GM23338 (cell line): ENCODE data around the gene RHBDF2.

ENCODE experiments used
- EZH2 ChIP-seq: fragments of 200-600 bp; sonication (generic); IDR thresholded peaks from one replicate; pipeline ENCODE4 v1.8.0; 2017; ENCODE audit warnings: antibody characterized with exemption, mild to moderate bottlenecking, low read depth; ENCODE audit not compliant: unreplicated experiment
- EZH2phosphoT487 ChIP-seq: fragments of 200-600 bp; sonication (generic); IDR thresholded peaks from one replicate; pipeline ENCODE4 v1.8.1; 2018; ENCODE audit warnings: antibody characterized with exemption; ENCODE audit not compliant: unreplicated experiment
- POLR2AphosphoS5 ChIP-seq: IDR thresholded peaks from 2 replicates; pipeline ENCODE4 v1.6.1; 2016; ENCODE audit warnings: antibody characterized with exemption, low read depth
- TF ChIP-seq, protein P1 (sequence below), 2 experiments: fragments of 200-600 bp in 1 of 2; sonication (generic) in 1 of 2; conservative IDR thresholded peaks; 2 replicates each; pipeline versions ENCODE4 v1.5.1 to v1.6.1; 2016 to 2017; ENCODE audit warnings: antibody characterized with exemption in 2 of 2, low read depth in 2 of 2, mild to moderate bottlenecking in 2 of 2, moderate library complexity in 1 of 2

DNA sequence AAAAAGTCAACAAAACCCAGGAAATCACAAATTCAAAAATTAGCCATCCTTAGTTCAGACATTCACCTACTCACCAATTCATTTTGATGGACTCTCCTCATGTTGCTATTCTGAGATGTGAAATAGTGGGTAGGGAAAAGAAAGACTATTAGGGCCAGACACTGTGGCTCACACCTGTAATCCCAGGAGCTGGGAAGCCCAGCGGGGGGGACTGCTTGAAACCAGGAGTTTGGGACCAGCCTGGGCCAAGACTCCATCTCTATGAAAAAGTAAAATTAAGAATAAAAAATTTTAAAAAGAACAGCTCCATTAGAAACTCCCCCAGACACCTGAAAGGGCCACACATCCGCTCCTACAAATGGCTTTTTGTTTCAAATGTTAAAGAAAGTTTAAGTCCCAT is 69.7 kb downstream of the RHBDF2 start:
- no peak for TF ChIP-seq EZH2phosphoT487
- TF ChIP-seq POLR2AphosphoS5: no peak
- TF ChIP-seq, protein P1, sequence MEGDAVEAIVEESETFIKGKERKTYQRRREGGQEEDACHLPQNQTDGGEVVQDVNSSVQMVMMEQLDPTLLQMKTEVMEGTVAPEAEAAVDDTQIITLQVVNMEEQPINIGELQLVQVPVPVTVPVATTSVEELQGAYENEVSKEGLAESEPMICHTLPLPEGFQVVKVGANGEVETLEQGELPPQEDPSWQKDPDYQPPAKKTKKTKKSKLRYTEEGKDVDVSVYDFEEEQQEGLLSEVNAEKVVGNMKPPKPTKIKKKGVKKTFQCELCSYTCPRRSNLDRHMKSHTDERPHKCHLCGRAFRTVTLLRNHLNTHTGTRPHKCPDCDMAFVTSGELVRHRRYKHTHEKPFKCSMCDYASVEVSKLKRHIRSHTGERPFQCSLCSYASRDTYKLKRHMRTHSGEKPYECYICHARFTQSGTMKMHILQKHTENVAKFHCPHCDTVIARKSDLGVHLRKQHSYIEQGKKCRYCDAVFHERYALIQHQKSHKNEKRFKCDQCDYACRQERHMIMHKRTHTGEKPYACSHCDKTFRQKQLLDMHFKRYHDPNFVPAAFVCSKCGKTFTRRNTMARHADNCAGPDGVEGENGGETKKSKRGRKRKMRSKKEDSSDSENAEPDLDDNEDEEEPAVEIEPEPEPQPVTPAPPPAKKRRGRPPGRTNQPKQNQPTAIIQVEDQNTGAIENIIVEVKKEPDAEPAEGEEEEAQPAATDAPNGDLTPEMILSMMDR (conservative IDR thresholded peaks at IDR 0.05; ENCODE audit: low read depth in 2 of 2): no peak
- no peak for TF ChIP-seq EZH2
